ENCODE measurements around the gene DYNLT2.
"Not testable (repeated sequence)": the region's sequence is repeated elsewhere in the genome, so short reads cannot be mapped to it uniquely, and the experiment has no call there.

DYNLT2 gene

GRCh38 chr6:169783401-169783800, 32.0 kb upstream of the DYNLT2 start:
- no peak for DNase-seq

GRCh38 chr6:169782966-169783365, 31.6 kb upstream of the DYNLT2 start:
- DNase-seq, result no peak

- no peak for DNase-seq
Observed at GRCh38 chr6:169780571-169781091, 29.3 kb upstream of the DYNLT2 start.

GRCh38 chr6:169779896-169780295, 28.5 kb upstream of the DYNLT2 start:
- DNase-seq, result no peak

- DNase-seq, result no peak
Observed at GRCh38 chr6:169779092-169779815, 27.9 kb upstream of the DYNLT2 start.

- DNase-seq, result no peak
Observed at GRCh38 chr6:169778646-169779045, 27.3 kb upstream of the DYNLT2 start.

- DNase-seq, result no peak
Observed at GRCh38 chr6:169777896-169778295, 26.5 kb upstream of the DYNLT2 start.

GRCh38 chr6:169776379-169776778, 25.0 kb upstream of the DYNLT2 start:
- no peak for DNase-seq

GRCh38 chr6:169775321-169775720, 23.9 kb upstream of the DYNLT2 start:
- no peak for DNase-seq

GRCh38 chr6:169774347-169774746, 23.0 kb upstream of the DYNLT2 start:
- no peak for DNase-seq

- no peak for DNase-seq
Observed at GRCh38 chr6:169766921-169767736, 15.8 kb upstream of the DYNLT2 start.

- DNase-seq, result no peak
Observed at GRCh38 chr6:169766232-169766631, 14.9 kb upstream of the DYNLT2 start.

GRCh38 chr6:169765789-169766188, 14.4 kb upstream of the DYNLT2 start:
- DNase-seq, result not testable (repeated sequence)

GRCh38 chr6:169763881-169764280, 12.5 kb upstream of the DYNLT2 start:
- no peak for DNase-seq

GRCh38 chr6:169763308-169763707, 11.9 kb upstream of the DYNLT2 start:
- no peak for DNase-seq

GRCh38 chr6:169755162-169755561, 3.8 kb upstream of the DYNLT2 start:
- no peak for DNase-seq

- DNase-seq, result peak; percentile 32
Observed at GRCh38 chr6:169752074-169752623, 777 bp upstream of the DYNLT2 start.

- no peak for DNase-seq
Observed at GRCh38 chr6:169746556-169746955, 4.8 kb downstream of the DYNLT2 start.

GRCh38 chr6:169745405-169745804, 6.0 kb downstream of the DYNLT2 start:
- no peak for DNase-seq

GRCh38 chr6:169741344-169741743, 10.0 kb downstream of the DYNLT2 start:
- DNase-seq, result no peak

- DNase-seq, result peak; percentile 43
Observed at GRCh38 chr6:169738976-169739529, 12.3 kb downstream of the DYNLT2 start.

- peak; percentile 96 for DNase-seq
Observed at GRCh38 chr6:169738204-169738975, 13.0 kb downstream of the DYNLT2 start.

GRCh38 chr6:169729961-169730360, 21.4 kb downstream of the DYNLT2 start:
- peak; percentile 62 for DNase-seq

All from NCI-H82 (cell line).